ENCODE measurements around the gene ERP29. TPM values are rescaled to one million over a fixed set of nuclear protein-coding genes. Genes with fewer than 3 reads are reported as not detected.

The ERP29 gene
- total and polyA plus RNA-seq, 2 of the 13 experiments (the other 11 are each of a cell fraction or from before 2014, with no cell fraction given): 111 to 147 TPM

- no peak for TF ChIP-seq EHMT2 (IDR thresholded peaks at IDR 0.05; ENCODE audit: borderline replicate concordance, low read depth, low read length)
- TF ChIP-seq ZNF12 (CRISPR knock-in tag; IDR thresholded peaks at IDR 0.05): no peak
- peak; percentile 19; the same call in 1 of the 2 replicates for TF ChIP-seq MLXIP (CRISPR knock-in tag; IDR thresholded peaks at IDR 0.05; ENCODE audit: borderline replicate concordance)
- no peak for TF ChIP-seq ZNF512B (CRISPR knock-in tag; IDR thresholded peaks at IDR 0.05; ENCODE audit: borderline replicate concordance)
- TF ChIP-seq POLR2AphosphoS2 (IDR thresholded peaks at IDR 0.05; ENCODE audit: low read depth, low read length): no peak
- TF ChIP-seq MED1 (CRISPR knock-in tag; IDR thresholded peaks at IDR 0.05): peak; percentile 26
- no peak for TF ChIP-seq BORCS8-MEF2B (CRISPR knock-in tag; IDR thresholded peaks at IDR 0.05)
- no peak for TF ChIP-seq CSRNP1 (CRISPR knock-in tag; IDR thresholded peaks at IDR 0.05)
- TF ChIP-seq ZNF703 (CRISPR knock-in tag; IDR thresholded peaks at IDR 0.05; ENCODE audit: borderline replicate concordance): peak; percentile 20; the same call in 1 of the 2 replicates
- TF ChIP-seq ZNF354B (CRISPR knock-in tag; IDR thresholded peaks at IDR 0.05): no peak; the same call in 1 of the 2 replicates
- 0 out of 2 replicates have a peak, but pooled peaks have one; percentile 5 for TF ChIP-seq NCOR1 (IDR thresholded peaks at IDR 0.05; ENCODE audit: borderline replicate concordance, low read length)
- peak; percentile 97; the same call in 1 of the 2 replicates for TF ChIP-seq ZNF383 (CRISPR knock-in tag; IDR thresholded peaks at IDR 0.05; ENCODE audit: borderline replicate concordance)
- no peak for TF ChIP-seq HDAC6 (IDR thresholded peaks at IDR 0.05; ENCODE audit: low read depth, low read length)
- no peak for TF ChIP-seq GLMP (CRISPR knock-in tag; IDR thresholded peaks at IDR 0.05; ENCODE audit: borderline replicate concordance)
Measured at GRCh38 chr12:112013601-112014402, 576 bp downstream of the ERP29 start (continued).
